Measurements from ENCODE around the gene FBXW8. TPM values are rescaled to one million over a fixed set of nuclear protein-coding genes. Genes with fewer than 3 reads are reported as not detected.

The FBXW8 gene
- total and polyA plus RNA-seq, 2 donors (not counting 3 experiments of a cell fraction or from before 2014, with no cell fraction given), result 15.4 TPM

- TF ChIP-seq POLR2AphosphoS5 (IDR thresholded peaks at IDR 0.05; ENCODE audit: insufficient read depth, low read depth, low read length) (no peak), JUN (IDR thresholded peaks at IDR 0.05; ENCODE audit: borderline replicate concordance, insufficient read depth, insufficient read length, low read depth) (no peak), CTCF (IDR thresholded peaks at IDR 0.05; ENCODE audit: extremely low read depth in 1 of 2, insufficient read depth in 1 of 2, low read depth in 1 of 2, low read length in 2 of 2) (no peak), POLR2A (IDR thresholded peaks at IDR 0.05; ENCODE audit: low read depth, low read length) (no peak), EZH2 (IDR thresholded peaks at IDR 0.05; ENCODE audit: borderline replicate concordance, low read depth, low read length, severe bottlenecking) (no peak), GATA2 (IDR thresholded peaks at IDR 0.05; ENCODE audit: insufficient read depth, insufficient read length, low read depth, low read length) (no peak), MYC (IDR thresholded peaks at IDR 0.05; ENCODE audit: low read depth, low read length) (no peak), FOS (IDR thresholded peaks at IDR 0.05; ENCODE audit: borderline replicate concordance, insufficient read depth, low read length) (no peak), MAX (IDR thresholded peaks at IDR 0.05; ENCODE audit: insufficient read depth, insufficient read length) (no peak)
- dilution Hi-C loops (cut with MboI; ENCODE audit: extremely low pct_ligation_motif_present, low sequenced_read_pairs), result no loop called here
- FAIRE-seq (no peak), DNase-seq (ENCODE audit: low read depth, low spot score) (no peak)
- Histone ChIP-seq H3K9me1 (replicated peaks; ENCODE audit: control insufficient read depth, extremely low read depth, insufficient read depth, low read length) (no peaks in the 10 kb centered on the region), H3K9ac (replicated peaks; ENCODE audit: extremely low read depth, insufficient read depth, low read length) (no peak overlapping the region), H3K4me3 (replicated peaks in 1 of 3; ENCODE audit: insufficient read depth in 1 of 3, low read depth in 1 of 3, low read length in 3 of 3) (no peak overlapping the region), H3K27ac (ENCODE audit: insufficient read depth, low read depth, low read length) (no peak overlapping the region), H2AFZ (ENCODE audit: low read depth, low read length) (no peak overlapping the region), H3K36me3 (ENCODE audit: control insufficient read depth in 2 of 2, extremely low read depth in 1 of 2, insufficient read depth in 2 of 2, low read length in 2 of 2) (no peaks in the 10 kb centered on the region), H3K4me2 (ENCODE audit: insufficient read depth, low read length) (no peak overlapping the region), H3K4me1 (ENCODE audit: control insufficient read depth, extremely low read depth, insufficient read depth, low read length) (no peaks in the 10 kb centered on the region), H3K9me3 (replicated peaks; ENCODE audit: control insufficient read depth, insufficient read depth, low read length) (no peaks in the 10 kb centered on the region), H3K27me3 (ENCODE audit: control insufficient read depth in 2 of 2, insufficient read depth in 2 of 2, low read length in 2 of 2) (no peaks in the 10 kb centered on the region), H3K79me2 (ENCODE audit: control insufficient read depth, insufficient read depth, low read length) (no peaks in the 10 kb centered on the region), H4K20me1 (replicated peaks; ENCODE audit: control insufficient read depth, extremely low read depth, insufficient read depth, low read length) (no peaks in the 10 kb centered on the region)
- POLR2A ChIA-PET, result interaction anchor here (0.6 kb wide), 1 partner anchor 13 kb away, joined by 5 read pairs; no protein-coding TSS in a partner anchor
- intact Hi-C loops (cut with micrococcal nuclease), result no loop called here
- BruUV-seq (replicated peaks), result no TSS peak
- CTCF ChIA-PET, result no interaction called here
Measured at GRCh38 chr12:117069926-117070900, 159.5 kb downstream of the FBXW8 start.

Data from endothelial cell of umbilical vein (primary cell).